Mucosa of rectum (tissue), 2 donors: ENCODE data around the gene SNX6.
"Not testable (repeated sequence)": the region's sequence is repeated elsewhere in the genome, so short reads cannot be mapped to it uniquely, and the experiment has no call there.

Experiments used
- H3K27ac ChIP-seq, 2 donors: one replicate each; pipeline ENCODE4 v1.7.0; 2013; ENCODE audit warnings: inconsistent platforms in 2 of 2, low read depth in 2 of 2, low read length in 2 of 2
- H3K27me3 ChIP-seq, 2 donors: one replicate each; pipeline ENCODE4 v1.7.0; 2013; ENCODE audit warnings: low read length in 2 of 2; ENCODE audit not compliant: control insufficient read depth in 2 of 2, insufficient read depth in 2 of 2
- H3K36me3 ChIP-seq, 2 donors: one replicate each; pipeline ENCODE4 v1.7.0; 2013; ENCODE audit warnings: low read length in 2 of 2; ENCODE audit not compliant: control insufficient read depth in 2 of 2, insufficient read depth in 2 of 2
- H3K4me1 ChIP-seq, 2 donors: one replicate each; pipeline ENCODE4 v1.7.0; 2013; ENCODE audit warnings: low read length in 2 of 2, mild to moderate bottlenecking in 1 of 2; ENCODE audit not compliant: control insufficient read depth in 2 of 2, insufficient read depth in 2 of 2
- H3K4me3 ChIP-seq, 2 donors: one replicate each; pipeline ENCODE4 v1.7.0; 2013; ENCODE audit warnings: low read length in 2 of 2
- H3K9ac ChIP-seq, 2 donors: one replicate each; pipeline ENCODE4 v1.7.0; 2013; ENCODE audit warnings: low read length in 2 of 2, low read depth in 1 of 2, mild to moderate bottlenecking in 1 of 2
- H3K9me3 ChIP-seq, 2 donors: one replicate each; pipeline ENCODE4 v1.7.0; 2013; ENCODE audit warnings: low read length in 2 of 2; ENCODE audit not compliant: control insufficient read depth in 2 of 2
- donor health status: healthy.
- donor health status: Normal muscosa, but diverticular disease.

Gene SNX6

DNA sequence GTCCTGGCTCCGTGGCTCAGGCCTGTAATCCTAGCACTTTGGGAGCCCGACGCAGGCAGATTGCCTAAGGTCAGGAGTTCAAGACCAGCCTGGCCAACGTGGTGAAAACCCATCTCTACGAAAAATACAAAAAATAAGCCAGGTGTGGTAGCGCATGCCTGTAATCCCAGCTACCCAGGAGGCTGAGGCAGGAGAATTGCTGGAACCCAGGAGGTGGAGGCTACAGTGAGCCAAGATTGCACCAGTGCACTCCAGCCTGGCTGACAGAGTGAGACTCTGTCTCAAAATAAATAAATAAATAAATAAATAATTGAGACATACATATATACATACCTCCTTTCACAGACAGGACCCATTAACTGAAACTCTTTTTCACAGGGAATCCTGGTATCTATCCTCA lies 91.9 kb downstream of the SNX6 start:
- Histone ChIP-seq H3K36me3 (peaks cover 11 to 17% of the 10 kb centered on the region in 2 donors), H3K9ac (peak overlapping the region in 1 of 2 donors; percentile 97), H3K4me3 (peak overlapping the region; percentile 91), H3K4me1 (peaks cover 13% of the 10 kb centered on the region in 2 donors)
- not testable (repeated sequence) for H3K9me3 ChIP-seq, H3K27me3 ChIP-seq, H3K27ac ChIP-seq

DNA sequence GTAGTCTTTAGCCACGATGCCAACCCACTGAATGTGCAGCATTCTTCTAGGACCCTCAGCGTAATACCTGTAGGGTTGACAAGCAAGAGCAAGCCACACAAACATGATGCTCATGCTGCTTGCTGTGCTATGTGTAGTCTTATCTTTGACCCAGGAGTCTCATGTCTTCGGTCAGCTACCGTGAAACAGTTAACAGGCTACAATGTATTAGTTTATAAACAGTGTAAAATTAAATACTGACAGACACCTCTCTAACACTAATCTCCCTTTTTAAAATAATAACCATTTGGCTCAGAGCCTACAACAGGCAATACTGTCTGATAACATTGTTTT lies 92.3 kb downstream of the SNX6 start:
- H3K36me3 ChIP-seq: peaks cover 15 to 17% of the 10 kb centered on the region in 2 donors
- no peaks in the 10 kb centered on the region for H3K9me3 ChIP-seq
- H3K4me1 ChIP-seq: peaks cover 13% of the 10 kb centered on the region in 2 donors
- H3K9ac ChIP-seq: no peak overlapping the region
- no peaks in the 10 kb centered on the region for H3K27me3 ChIP-seq
- peak overlapping the region; percentile 91 for H3K4me3 ChIP-seq
- no peak overlapping the region for H3K27ac ChIP-seq

DNA sequence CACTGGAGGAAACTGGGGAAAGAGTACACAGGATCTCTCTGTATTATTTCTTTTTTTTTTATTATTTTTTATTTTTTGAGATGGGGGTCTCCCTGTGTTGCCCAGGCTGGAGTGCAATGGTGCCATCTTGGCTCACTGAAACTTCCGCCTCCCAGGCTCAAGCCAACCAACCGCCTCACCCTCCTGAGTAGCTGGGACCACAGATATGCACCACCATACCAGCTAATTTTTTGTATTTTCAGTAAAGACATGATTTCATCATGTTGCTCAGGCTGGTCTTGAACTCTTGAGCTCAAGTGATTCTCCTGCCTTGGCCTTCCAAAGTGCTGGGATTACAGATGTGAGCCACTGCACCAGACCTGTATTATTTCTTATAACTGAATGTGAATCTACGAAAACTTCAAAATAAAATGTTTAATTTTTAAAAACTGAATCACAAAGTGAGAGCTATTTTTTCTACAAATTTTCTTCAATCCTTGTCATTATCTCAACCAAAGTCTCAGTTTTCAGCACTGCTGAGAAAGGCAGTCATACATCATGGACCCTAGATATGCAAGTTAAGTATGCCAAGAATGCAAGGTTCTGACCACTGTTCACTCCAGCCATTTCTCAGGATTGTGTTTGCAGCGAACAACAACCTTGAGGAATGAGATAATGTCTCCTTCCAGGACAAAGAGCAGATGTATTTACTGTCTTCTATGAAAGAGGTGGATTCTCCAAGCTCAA lies 92.8 kb downstream of the SNX6 start:
- Histone ChIP-seq H3K27ac (no peak overlapping the region), H3K36me3 (peaks cover 17 to 19% of the 10 kb centered on the region in 2 donors), H3K9me3 (no peaks in the 10 kb centered on the region), H3K9ac (no peak overlapping the region), H3K4me1 (peaks cover 13% of the 10 kb centered on the region in 2 donors), H3K4me3 (peak overlapping the region in 1 of 2 donors; percentile 91), H3K27me3 (no peaks in the 10 kb centered on the region)

DNA sequence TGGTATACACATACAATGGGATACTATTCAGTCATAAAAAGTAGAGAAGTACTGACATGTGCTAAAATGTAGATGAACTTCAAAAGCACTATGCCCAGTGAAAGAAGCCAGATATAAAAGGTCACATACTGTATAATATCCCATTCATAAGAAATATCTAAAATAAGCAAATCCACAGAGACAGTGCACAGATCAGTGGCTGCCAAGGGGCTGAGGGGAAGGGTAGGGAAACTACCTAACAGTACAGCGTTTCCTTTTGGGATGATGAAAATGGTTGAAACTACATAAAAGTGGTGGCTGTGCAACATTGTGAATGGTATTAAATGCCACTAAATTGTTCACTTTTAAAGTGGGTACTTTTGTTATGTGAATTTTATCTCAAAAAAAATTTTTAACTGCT lies 102.4 kb downstream of the SNX6 start:
- H3K4me1 ChIP-seq: peaks cover 3 to 4% of the 10 kb centered on the region in 2 donors
- H3K27ac ChIP-seq: no peak overlapping the region
- H3K9ac ChIP-seq: no peak overlapping the region
- peaks cover 54 to 64% of the 10 kb centered on the region in 2 donors for H3K36me3 ChIP-seq
- H3K4me3 ChIP-seq: no peak overlapping the region
- H3K9me3 ChIP-seq: no peaks in the 10 kb centered on the region
- H3K27me3 ChIP-seq: no peaks in the 10 kb centered on the region

DNA sequence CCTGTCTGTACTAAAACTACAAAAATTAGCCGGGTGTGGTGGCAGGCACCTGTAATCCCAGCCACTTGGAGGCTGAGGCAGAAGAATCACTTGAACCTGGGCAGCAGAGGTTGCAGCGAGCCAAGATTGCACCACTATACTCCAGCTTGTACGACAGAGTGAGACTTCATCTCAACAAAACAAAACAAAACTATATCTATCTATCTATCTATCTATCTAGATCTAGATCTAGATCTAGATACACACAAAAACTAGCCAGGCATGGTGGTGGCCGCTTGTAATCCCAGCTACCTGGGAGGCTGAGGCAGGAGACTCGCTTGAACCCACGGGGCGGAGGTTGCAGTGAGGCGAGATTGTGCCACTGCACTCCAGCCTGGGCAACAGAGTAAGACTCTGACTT lies 105.7 kb downstream of the SNX6 start:
- not testable (repeated sequence) for H3K9me3 ChIP-seq, H3K4me3 ChIP-seq, H3K27ac ChIP-seq, H3K9ac ChIP-seq, H3K27me3 ChIP-seq
- Histone ChIP-seq H3K36me3 (peaks cover 43 to 64% of the 10 kb centered on the region in 2 donors), H3K4me1 (peaks cover 11 to 16% of the 10 kb centered on the region in 2 donors)

DNA sequence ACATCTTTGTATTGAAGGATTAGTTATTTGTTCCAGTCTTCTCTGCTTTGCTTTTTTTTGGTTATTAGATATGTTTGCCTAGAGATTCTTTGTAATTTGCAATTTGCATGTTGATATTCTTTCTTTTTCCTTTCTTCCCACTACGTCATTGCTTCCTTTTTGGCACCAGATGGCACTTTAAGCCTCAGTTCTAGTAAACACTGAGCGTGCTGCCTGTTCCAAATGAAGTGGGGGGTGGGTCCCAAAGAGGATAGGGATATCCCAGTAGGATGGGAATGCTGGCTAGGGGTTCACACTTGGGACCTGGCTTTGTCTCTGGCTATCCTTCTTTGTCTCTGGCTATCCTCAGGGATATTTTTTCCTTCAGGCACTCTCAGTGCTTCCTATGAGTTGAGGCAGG lies 107.5 kb downstream of the SNX6 start:
- H3K4me1 ChIP-seq: peaks cover 16 to 25% of the 10 kb centered on the region in 2 donors
- no peaks in the 10 kb centered on the region for H3K9me3 ChIP-seq
- H3K4me3 ChIP-seq: no peak overlapping the region
- H3K27me3 ChIP-seq: no peaks in the 10 kb centered on the region
- peaks cover 37 to 62% of the 10 kb centered on the region in 2 donors for H3K36me3 ChIP-seq
- peak overlapping the region; percentile 36 to 52 for H3K27ac ChIP-seq
- peak overlapping the region; percentile 5 to 38 for H3K9ac ChIP-seq

DNA sequence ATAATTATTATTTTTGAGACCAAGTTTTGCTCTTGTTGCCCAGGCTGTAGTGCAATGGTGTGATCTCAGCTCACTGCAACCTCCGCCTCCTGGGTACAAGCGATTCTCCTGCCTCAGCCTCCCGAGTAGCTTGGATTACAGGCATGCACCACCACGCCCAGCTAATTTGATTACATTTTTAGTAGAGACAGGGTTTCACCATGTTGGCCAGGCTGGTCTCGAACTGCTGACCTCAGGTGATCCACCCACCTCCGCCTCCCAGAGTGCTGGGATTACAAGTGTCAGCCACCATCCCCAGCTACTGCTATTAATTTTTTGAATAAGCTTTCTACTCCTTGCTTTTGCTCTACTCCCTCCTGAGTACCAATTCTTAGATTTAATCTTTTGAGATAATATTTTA lies 108.9 kb downstream of the SNX6 start:
- not testable (repeated sequence) for H3K9ac ChIP-seq, H3K9me3 ChIP-seq, H3K27me3 ChIP-seq
- peak overlapping the region in 1 of 2 donors; percentile 20 for H3K4me3 ChIP-seq
- peaks cover 34 to 51% of the 10 kb centered on the region in 2 donors for H3K36me3 ChIP-seq
- H3K27ac ChIP-seq: peak overlapping the region; percentile 87 to 90
- peaks cover 16 to 25% of the 10 kb centered on the region in 2 donors for H3K4me1 ChIP-seq

DNA sequence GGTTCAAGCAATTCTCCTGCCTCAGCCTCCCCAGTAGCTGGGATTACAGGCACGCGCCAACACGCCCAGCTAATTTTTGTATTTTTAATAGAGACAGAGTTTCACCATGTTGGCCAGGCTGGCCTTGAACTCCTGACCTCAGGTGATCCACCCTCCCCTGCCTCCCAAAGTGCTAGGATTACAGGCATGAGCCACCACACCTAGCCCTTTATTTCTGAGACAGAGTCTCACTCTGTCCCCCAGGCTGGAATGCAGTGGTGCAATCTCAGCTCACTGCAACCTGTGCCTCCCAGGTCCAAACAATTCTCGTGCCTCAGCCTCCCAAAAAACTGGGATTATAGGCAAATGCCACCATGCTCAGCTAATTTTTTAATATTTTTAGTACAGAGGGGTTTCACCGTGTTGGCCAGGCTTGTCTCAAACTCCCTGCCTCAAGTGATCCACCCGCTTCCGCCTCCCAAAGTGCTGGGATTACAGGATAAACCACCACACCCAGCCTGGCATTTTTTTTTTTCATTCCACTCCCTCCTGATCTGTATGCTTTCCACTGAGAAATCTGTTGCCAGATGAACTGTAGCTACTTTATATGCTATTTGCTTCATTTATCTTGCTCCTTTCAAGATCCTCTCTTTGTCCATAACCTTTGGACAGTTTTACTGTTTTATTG lies 109.5 kb downstream of the SNX6 start:
- Histone ChIP-seq H3K9ac (peak overlapping the region in 1 of 2 donors; percentile 38), H3K27ac (peak overlapping the region; percentile 87 to 90), H3K36me3 (peaks cover 34 to 53% of the 10 kb centered on the region in 2 donors), H3K4me1 (peaks cover 16 to 25% of the 10 kb centered on the region in 2 donors)
- H3K9me3 ChIP-seq, H3K27me3 ChIP-seq, H3K4me3 ChIP-seq: not testable (repeated sequence)
